Epithelial cell of umbilical artery (primary cell): ENCODE measurements around the gene MEMO1. TPM values are rescaled to one million over a fixed set of nuclear protein-coding genes. Genes with fewer than 3 reads are reported as not detected.

ENCODE experiments used
- total RNA-seq: library from RNA; depleted of rRNA; stranded (reverse); fragments of >200 nt; gene quantifications from 2 replicates; pipeline ENCODE4 v1.2.3, GENCODE V29; 2014

Gene MEMO1
- total RNA-seq, result 28.7 and 41.6 TPM in 2 replicates

GRCh38 chr2:32010670-32011484 is at the start of gene MEMO1:
TSS of gene MEMO1 (minus strand) at chr2:32011008. CDS start at chr2:32010247, 761 bp downstream.

GRCh38 chr2:32039447-32040219 is 28.8 kb upstream of the MEMO1 start, which contains the start of gene DPY30:
TSS of gene DPY30 (minus strand) at chr2:32039805. CDS start at chr2:32039456, 349 bp downstream.

Other genes starting within 250 kb of the MEMO1 start
- gene DPY30, start 28.8 kb upstream of the MEMO1 start, total RNA-seq, result 118 and 124 TPM in 2 replicates
- gene SPAST, start 52.5 kb upstream of the MEMO1 start, total RNA-seq, result 29.6 and 34.0 TPM in 2 replicates
- 17.5 and 22.5 TPM in 2 replicates for gene SLC30A6, start 154.9 kb upstream of the MEMO1 start, total RNA-seq